CD4-positive, alpha-beta T cell treated with Interleukin-12 subunit alpha and Interleukin-12 subunit beta, for 1 hour (primary cell): ENCODE measurements around the gene ACACB.

Experiments used
- DNase-seq: peaks from one replicate; pipeline ENCODE4 v3.0.0-alpha.2; 2020

Gene ACACB

GRCh38 chr12:109112720-109113465 is 3.5 kb upstream of the ACACB start:
- DNase-seq: no peak

GRCh38 chr12:109113661-109114321 is 2.6 kb upstream of the ACACB start:
- no peak for DNase-seq

- DNase-seq: no peak
Measured at GRCh38 chr12:109114644-109115043, 1.7 kb upstream of the ACACB start.

- no peak for DNase-seq
Measured at GRCh38 chr12:109115404-109115757, 1.0 kb upstream of the ACACB start.

GRCh38 chr12:109116611-109116949 is 193 bp downstream of the ACACB start:
- DNase-seq: no peak

GRCh38 chr12:109120095-109120494 is 3.7 kb downstream of the ACACB start:
- no peak for DNase-seq

GRCh38 chr12:109120557-109120956 is 4.2 kb downstream of the ACACB start:
- DNase-seq: no peak

GRCh38 chr12:109121346-109121880 is 5.0 kb downstream of the ACACB start:
- no peak for DNase-seq

- DNase-seq: no peak
Measured at GRCh38 chr12:109124878-109125648, 8.7 kb downstream of the ACACB start.

GRCh38 chr12:109125791-109126190 is 9.4 kb downstream of the ACACB start:
- DNase-seq: no peak

- no peak for DNase-seq
Measured at GRCh38 chr12:109126784-109127183, 10.4 kb downstream of the ACACB start.

GRCh38 chr12:109127533-109128242 is 11.3 kb downstream of the ACACB start:
- no peak for DNase-seq

- no peak for DNase-seq
Measured at GRCh38 chr12:109130297-109131153, 14.1 kb downstream of the ACACB start.

- DNase-seq: no peak
Measured at GRCh38 chr12:109131154-109132050, 15.0 kb downstream of the ACACB start.

- no peak for DNase-seq
Measured at GRCh38 chr12:109134186-109134917, 18.0 kb downstream of the ACACB start.

- no peak for DNase-seq
Measured at GRCh38 chr12:109137055-109137454, 20.7 kb downstream of the ACACB start.

GRCh38 chr12:109139360-109139759 is 23.0 kb downstream of the ACACB start:
- DNase-seq: no peak

GRCh38 chr12:109139791-109140190 is 23.4 kb downstream of the ACACB start:
- no peak for DNase-seq

- no peak for DNase-seq
Measured at GRCh38 chr12:109140560-109140959, 24.2 kb downstream of the ACACB start.

GRCh38 chr12:109144224-109144623 is 27.8 kb downstream of the ACACB start:
- DNase-seq: no peak
